OCI-LY7 (cell line): Measurements from ENCODE around the gene NAA10. TPM values are rescaled to one million over a fixed set of nuclear protein-coding genes. Genes with fewer than 3 reads are reported as not detected.
A peak's percentile ranks its signal among the peaks of the same experiment; 100 is the strongest.

Experiments
- BruUV-seq: library from RNA; stranded (reverse); fragments of 400-500 nt; replicated peaks from 2 replicates; lab custom pipeline; 2021; lab: Mats Ljungman, UMichigan
- CTCF ChIA-PET: fragments of 300-600 bp; sonication (Branson Sonifier 250); formaldehyde crosslinking; loops from one replicate; lab custom pipeline; 2022; ENCODE audit warnings: antibody characterized with exemption; ENCODE audit not compliant: unreplicated experiment; lab: Charles Lee
- POLR2A ChIA-PET: fragments of 300-600 bp; sonication (Branson Sonifier 250); formaldehyde crosslinking; loops from one replicate; lab custom pipeline; 2022; ENCODE audit warnings: antibody characterized with exemption; lab: Charles Lee
- DNase-seq: peaks from one replicate; pipeline ENCODE4 v3.0.0-alpha.2; 2015; ENCODE audit warnings: low spot score
- H2AFZ ChIP-seq: fragments of 200-600 bp; sonication (generic), shearing (Covaris generic); 2 replicates; pipeline ENCODE4 v1.6.1; 2014; ENCODE audit warnings: mild to moderate bottlenecking, antibody characterized with exemption, low read length, moderate library complexity
- H3K27ac ChIP-seq: fragments of 200-600 bp; sonication (generic); 2 replicates; pipeline ENCODE4 v1.5.1; 2014; ENCODE audit warnings: mixed run types, low read depth, mild to moderate bottlenecking, moderate library complexity, low read length, inconsistent platforms; ENCODE audit not compliant: poor library complexity, severe bottlenecking
- H3K36me3 ChIP-seq: fragments of 200-600 bp; sonication (generic); 2 replicates; pipeline ENCODE4 v1.6.1; 2014; ENCODE audit warnings: mild to moderate bottlenecking, antibody characterized with exemption, low read length, moderate library complexity, mixed read lengths; ENCODE audit not compliant: insufficient read depth
- H3K4me1 ChIP-seq: fragments of 200-600 bp; sonication (generic); 2 replicates; pipeline ENCODE4 v1.5.1; 2014; ENCODE audit warnings: mild to moderate bottlenecking, low read length; ENCODE audit not compliant: insufficient read depth, poor library complexity, severe bottlenecking
- H3K4me2 ChIP-seq: fragments of 200-600 bp; sonication (generic); 2 replicates; pipeline ENCODE4 v1.6.1; 2014; ENCODE audit warnings: mild to moderate bottlenecking, low read length
- H3K4me3 ChIP-seq: fragments of 200-600 bp; sonication (generic); 2 replicates; pipeline ENCODE4 v1.5.1; 2014; ENCODE audit warnings: mild to moderate bottlenecking, low read depth, low read length; ENCODE audit not compliant: poor library complexity, severe bottlenecking
- H3K79me2 ChIP-seq: fragments of 200-600 bp; sonication (generic); 2 replicates; pipeline ENCODE4 v1.6.1; 2016; ENCODE audit warnings: low read depth, mild to moderate bottlenecking, low read length, moderate library complexity, mixed read lengths; ENCODE audit not compliant: insufficient read depth
- H3K9me2 ChIP-seq: fragments of 200-600 bp; sonication (generic); 2 replicates; pipeline ENCODE4 v1.6.1; 2016; ENCODE audit warnings: mild to moderate bottlenecking, low read length, mixed read lengths; ENCODE audit not compliant: insufficient read depth
- H3K9me3 ChIP-seq: fragments of 200-600 bp; sonication (generic); 2 replicates; pipeline ENCODE4 v1.6.1; 2014; ENCODE audit warnings: mild to moderate bottlenecking, mixed run types, low read length, mixed read lengths
- H4K20me1 ChIP-seq: fragments of 200-600 bp; sonication (generic); 2 replicates; pipeline ENCODE4 v1.6.1; 2014; ENCODE audit warnings: mild to moderate bottlenecking, antibody characterized with exemption, low read length, moderate library complexity, mixed read lengths; ENCODE audit not compliant: insufficient read depth
- CTCF ChIP-seq: fragments of 200-600 bp; sonication (generic); conservative IDR thresholded peaks from 2 replicates; pipeline ENCODE4 v1.5.1; 2014; ENCODE audit warnings: mild to moderate bottlenecking, antibody characterized with exemption, low read length, moderate library complexity, mixed read lengths
- EZH2phosphoT487 ChIP-seq: fragments of 200-600 bp; sonication (generic); IDR thresholded peaks from 2 replicates; pipeline ENCODE4 v1.6.1; 2018; ENCODE audit warnings: low read depth, borderline replicate concordance, mild to moderate bottlenecking, mixed run types, antibody characterized with exemption, low read length, moderate library complexity, mixed read lengths
- intact Hi-C: fragments of 100-400 bp; cut with micrococcal nuclease; formaldehyde crosslinking; loops from one replicate; pipeline ENCODE4 v1.10.0; 2022; ENCODE audit not compliant: unreplicated experiment
- total RNA-seq, 2 experiments: library from RNA; depleted of rRNA in 1 of 2; stranded (reverse); fragments of >200 nt in 1 of 2; shearing (Covaris generic) in 1 of 2; gene quantifications; 2 replicates each; pipeline ENCODE4 v1.2.3, GENCODE V29; 2014 to 2022

Gene NAA10
- total RNA-seq, 2 experiments from 2014 or later, result 82.7 to 105 TPM

DNA sequence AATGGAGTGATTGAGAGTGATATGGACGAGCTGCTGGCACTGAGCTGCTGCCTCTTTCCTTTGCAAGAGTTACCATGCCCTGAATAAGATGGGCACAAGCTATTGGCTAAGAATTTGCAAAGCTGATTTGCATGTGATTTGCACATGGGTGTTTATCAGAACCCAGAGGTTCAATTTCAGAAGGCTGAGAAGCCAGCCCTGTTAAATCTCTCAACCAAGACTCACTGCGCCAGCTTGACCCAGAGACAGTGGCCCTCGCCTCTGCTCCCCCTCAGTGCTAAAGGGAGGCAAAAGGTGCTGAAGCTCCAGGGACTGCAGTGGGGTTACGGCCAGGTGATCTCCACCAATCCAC is 9.5 kb downstream of the NAA10 start:
- BruUV-seq, result no TSS peak
- CTCF ChIA-PET, result interaction anchor here (1.2 to 1.4 kb wide), 3 partner anchors 22 to 44 kb away, joined by 3 to 11 read pairs (median 4); no protein-coding TSS in a partner anchor

GRCh38 chrX:153924149-153924861 is 10.5 kb downstream of the NAA10 start:
- no TSS peak for BruUV-seq
- Histone ChIP-seq H3K36me3 (peaks cover 13% of the 10 kb centered on the region), H4K20me1 (no peaks in the 10 kb centered on the region), H3K9me3 (no peaks in the 10 kb centered on the region), H3K4me2 (peak overlapping the region; percentile 100), H3K4me3 (peak overlapping the region; percentile 99), H3K27ac (peak overlapping the region; percentile 100), H3K79me2 (peaks cover 30% of the 10 kb centered on the region; the same call in 1 of the 2 replicates), H2AFZ (no peak overlapping the region), H3K9me2 (no peaks in the 10 kb centered on the region), H3K4me1 (peaks cover 38% of the 10 kb centered on the region)
- CTCF ChIA-PET, result interaction anchor here (0.5 to 1.4 kb wide), 5 partner anchors 10 to 393 kb away, joined by 3 to 11 read pairs (median 3); no protein-coding TSS in a partner anchor
- peak; percentile 76 for DNase-seq
- intact Hi-C loops, result loop anchor here (1.0 to 10.0 kb wide), 3 partner anchors 23 to 450 kb away; partner anchors contain the start of genes EMD and FLNA
- TF ChIP-seq EZH2phosphoT487 (no peak), CTCF (peak; percentile 62)
- POLR2A ChIA-PET, result interaction anchor here (0.6 to 2.4 kb wide), 6 partner anchors 10 to 204 kb away, joined by 3 to 33 read pairs (median 5); partner anchors contain the start of genes HCFC1, IDH3G, NAA10 and SSR4

More for the DNA sequence above, 9.5 kb downstream of the NAA10 start:
- H3K79me2 ChIP-seq, result peaks cover 30% of the 10 kb centered on the region; the same call in 1 of the 2 replicates
- peak; percentile 80 for DNase-seq
- no peaks in the 10 kb centered on the region for H4K20me1 ChIP-seq
- H3K4me1 ChIP-seq, result peaks cover 44% of the 10 kb centered on the region
- POLR2A ChIA-PET, result interaction anchor here (0.6 to 2.4 kb wide), 8 partner anchors 9 to 205 kb away, joined by 3 to 33 read pairs (median 4); partner anchors contain the start of genes HCFC1, IDH3G, NAA10 and SSR4
- no peaks in the 10 kb centered on the region for H3K9me2 ChIP-seq
- peak overlapping the region; percentile 100 for H3K4me2 ChIP-seq
- intact Hi-C loops, result loop anchor here (1.0 to 10.0 kb wide), 2 partner anchors 131 to 449 kb away; partner anchors contain the start of genes EMD, FLNA, IDH3G and SSR4
- peaks cover 21% of the 10 kb centered on the region for H3K36me3 ChIP-seq
- no peaks in the 10 kb centered on the region for H3K9me3 ChIP-seq
- peak overlapping the region; percentile 100 for H3K27ac ChIP-seq
- TF ChIP-seq CTCF (no peak), EZH2phosphoT487 (no peak)
- no peak overlapping the region for H2AFZ ChIP-seq
- H3K4me3 ChIP-seq, result peak overlapping the region; percentile 99
